Activated T-cell treated with anti-CD3 and anti-CD28 coated beads for 48 hours (primary cell): ENCODE data around the gene PYHIN1.
"Not testable (repeated sequence)": the region's sequence is repeated elsewhere in the genome, so short reads cannot be mapped to it uniquely, and the experiment has no call there.

ENCODE experiments used
- DNase-seq: peaks from one replicate; pipeline ENCODE4 v3.0.0-alpha.2; 2020; ENCODE audit warnings: low read depth

PYHIN1 gene

GRCh38 chr1:158979229-158979628 lies 47.9 kb downstream of the PYHIN1 start:
- DNase-seq = no peak

GRCh38 chr1:158983235-158983634 lies 51.9 kb downstream of the PYHIN1 start:
- DNase-seq = no peak

DNA sequence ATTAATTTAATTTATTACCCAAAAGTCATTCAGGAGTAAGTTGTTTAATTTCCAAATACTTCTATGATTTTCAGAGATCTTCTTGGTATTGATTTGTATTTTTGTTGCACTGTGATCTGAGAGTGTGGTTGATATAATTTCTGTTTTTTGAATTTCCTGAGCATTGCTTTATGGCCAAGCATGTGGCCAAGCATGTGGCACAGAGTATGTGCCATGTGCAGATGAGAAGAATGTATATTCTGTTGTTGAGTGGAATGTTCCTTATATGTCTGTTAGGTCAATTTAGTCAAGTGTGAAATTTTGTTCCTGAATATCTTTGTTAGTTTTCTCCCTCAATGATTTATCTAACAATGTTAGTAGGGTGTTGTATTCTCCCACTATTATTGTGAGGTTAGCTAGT lies 53.0 kb downstream of the PYHIN1 start:
- no peak for DNase-seq

- no peak for DNase-seq
These were observed 58.1 kb downstream of the PYHIN1 start for GRCh38 chr1:158989424-158989823.

DNA sequence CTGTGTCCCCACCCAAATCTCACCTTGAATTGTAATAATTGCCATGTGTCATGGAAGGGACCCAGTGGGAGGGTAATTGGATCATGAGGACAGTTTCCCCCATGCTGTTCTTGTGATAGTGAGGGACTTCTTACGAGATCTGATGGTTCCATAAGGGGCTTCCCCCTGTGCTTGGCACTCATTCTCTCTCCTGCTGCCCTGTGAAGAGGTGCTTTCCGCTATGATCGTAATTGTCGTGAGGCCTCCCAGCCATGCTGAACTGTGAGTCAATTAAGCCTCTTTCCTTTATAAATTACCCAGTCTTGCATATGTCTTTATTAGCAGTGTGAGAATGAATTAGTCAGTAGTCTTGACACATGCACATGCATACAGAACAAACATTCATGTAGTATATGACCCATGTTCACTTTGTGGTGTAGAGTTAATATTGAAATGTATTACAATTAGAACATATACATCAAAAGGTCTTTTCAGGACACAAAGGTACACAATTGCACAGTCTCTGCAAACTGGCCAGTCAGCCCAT lies 61.5 kb downstream of the PYHIN1 start:
- no peak for DNase-seq

DNA sequence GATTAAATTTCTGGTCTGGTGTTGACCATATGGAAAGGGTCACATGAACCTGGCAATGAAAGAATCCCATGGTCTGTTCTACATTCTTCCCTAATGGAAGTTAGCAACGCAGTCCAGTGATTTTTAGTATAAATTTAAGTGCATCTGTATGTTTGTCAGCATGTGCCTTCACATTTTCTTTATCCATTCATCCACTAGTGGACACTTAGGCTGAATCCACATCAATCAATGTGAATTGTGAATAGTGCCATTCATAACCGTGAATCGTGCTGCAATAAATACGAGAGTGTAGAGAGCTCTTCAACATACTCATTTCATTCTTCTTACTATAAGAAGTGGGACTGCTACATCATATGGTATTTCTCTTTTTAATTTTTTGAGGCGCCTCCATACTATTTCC lies 65.6 kb downstream of the PYHIN1 start:
- no peak for DNase-seq

DNA sequence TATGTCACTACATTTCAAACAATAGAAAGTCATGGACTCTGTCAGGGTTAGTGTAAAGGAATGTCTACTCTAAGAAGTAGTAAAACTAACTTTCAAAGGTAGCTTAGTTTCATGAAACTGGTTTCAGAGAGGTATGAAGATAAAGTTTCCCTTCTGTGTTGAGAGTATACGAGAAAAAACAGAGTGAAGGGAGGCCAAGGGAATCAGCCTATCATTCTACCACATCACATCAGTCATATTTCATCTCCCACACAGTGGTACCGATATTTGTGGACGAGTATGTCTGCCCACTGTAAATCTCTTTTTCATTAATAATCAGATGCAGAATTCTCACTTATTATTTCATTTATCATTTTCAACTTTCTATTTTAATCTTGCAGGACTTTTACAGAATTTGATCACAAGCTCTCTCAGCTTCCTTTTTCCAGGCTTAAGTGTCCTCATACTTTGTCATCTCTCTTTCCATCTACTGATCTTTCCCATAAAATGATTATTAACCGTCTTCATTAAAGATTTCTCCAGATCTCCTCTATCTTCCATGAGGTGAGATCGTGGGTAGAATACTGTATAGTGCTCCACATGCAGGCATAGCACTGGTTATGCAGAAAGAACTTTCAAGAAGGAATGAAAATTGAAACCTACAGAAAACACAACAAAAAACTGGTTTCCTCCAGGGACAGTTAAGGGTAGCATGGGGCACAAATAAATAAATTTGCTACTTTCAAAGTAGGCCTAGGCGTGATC lies 66.9 kb downstream of the PYHIN1 start:
- DNase-seq = no peak

- DNase-seq = no peak
These were observed 67.4 kb downstream of the PYHIN1 start for GRCh38 chr1:158998781-158999161.

- no peak for DNase-seq
These were observed 68.1 kb downstream of the PYHIN1 start for GRCh38 chr1:158999316-159000069.

GRCh38 chr1:159000070-159000409 lies 68.7 kb downstream of the PYHIN1 start:
- DNase-seq = no peak

DNA sequence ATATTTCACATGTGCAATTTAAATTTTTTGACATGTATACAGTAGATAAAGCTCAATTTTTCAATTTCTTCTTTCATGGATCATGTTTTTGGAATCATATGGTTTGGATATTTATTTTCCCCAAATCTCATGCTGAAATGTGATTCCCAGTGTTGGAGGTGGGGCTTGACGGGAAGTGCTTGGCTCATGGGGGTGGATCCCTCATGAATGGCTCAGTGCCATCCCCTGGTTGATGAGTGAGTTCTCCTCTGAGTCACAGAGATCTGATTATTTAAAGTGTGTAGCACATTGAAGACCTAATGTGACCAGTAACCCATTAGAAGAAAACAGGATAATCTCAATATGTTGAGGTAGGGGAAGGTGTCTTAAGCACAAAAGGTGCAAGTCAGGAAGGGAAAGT lies 69.3 kb downstream of the PYHIN1 start:
- no peak for DNase-seq

DNA sequence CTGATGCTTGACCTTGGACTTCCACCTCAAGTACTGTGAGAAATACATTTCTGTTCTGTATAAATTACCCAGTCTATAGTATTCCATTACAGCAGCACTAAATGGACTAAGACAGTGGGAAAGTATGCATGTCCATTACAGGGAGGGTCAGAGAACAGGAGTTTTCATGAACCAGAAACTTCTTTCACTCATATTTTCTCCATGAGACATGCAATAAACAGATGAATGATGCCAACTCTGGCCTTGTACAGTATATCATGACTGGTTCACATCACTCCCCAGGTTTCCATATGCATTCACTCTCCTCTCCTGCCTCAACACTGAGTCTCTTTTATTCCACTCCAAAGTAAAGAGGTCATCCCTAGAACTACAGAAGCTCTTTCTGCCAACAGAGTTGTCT lies 73.8 kb downstream of the PYHIN1 start:
- no peak for DNase-seq

DNA sequence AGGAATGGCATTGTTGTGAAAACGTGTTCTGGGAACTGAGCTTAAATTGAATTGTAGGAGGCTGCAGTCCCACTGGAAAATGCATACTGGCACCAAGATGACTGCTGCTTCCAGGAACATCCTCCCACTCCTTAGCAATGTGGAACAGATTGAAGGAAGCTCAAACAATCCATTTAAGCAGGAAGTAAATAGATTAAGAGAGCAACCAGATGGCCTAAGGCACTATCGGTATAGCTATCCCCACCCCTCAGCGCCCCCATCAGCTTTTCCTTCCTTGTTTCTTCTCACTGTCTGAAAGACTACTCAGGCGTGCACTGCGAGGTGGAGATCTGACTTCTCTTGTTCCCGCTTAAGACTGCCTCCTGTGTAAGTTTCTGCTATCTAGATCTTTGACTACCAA lies 74.3 kb downstream of the PYHIN1 start:
- DNase-seq = no peak

GRCh38 chr1:159006210-159006807 lies 75.0 kb downstream of the PYHIN1 start:
- DNase-seq = not testable (repeated sequence)

DNA sequence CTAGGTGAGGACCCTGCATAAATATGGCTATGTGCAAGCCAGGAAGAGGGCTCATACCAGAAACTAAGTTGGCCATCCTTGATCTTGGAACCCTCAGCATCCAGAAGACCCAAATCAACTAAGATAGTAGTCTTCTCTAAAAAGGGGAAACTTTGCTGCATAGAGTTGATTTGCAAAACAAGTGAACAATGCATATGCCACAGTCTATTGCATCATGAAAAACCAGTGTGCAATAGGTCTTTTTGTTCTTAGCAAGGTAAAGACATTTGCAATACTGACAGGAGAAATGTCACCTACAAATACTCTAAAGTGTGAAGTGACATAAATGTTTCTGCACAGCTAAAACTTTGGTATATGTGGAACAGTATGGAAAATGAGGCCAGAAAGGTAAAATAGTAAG lies 76.4 kb downstream of the PYHIN1 start:
- DNase-seq = no peak

GRCh38 chr1:159008744-159009188 lies 77.4 kb downstream of the PYHIN1 start:
- peak; percentile 34 for DNase-seq

DNA sequence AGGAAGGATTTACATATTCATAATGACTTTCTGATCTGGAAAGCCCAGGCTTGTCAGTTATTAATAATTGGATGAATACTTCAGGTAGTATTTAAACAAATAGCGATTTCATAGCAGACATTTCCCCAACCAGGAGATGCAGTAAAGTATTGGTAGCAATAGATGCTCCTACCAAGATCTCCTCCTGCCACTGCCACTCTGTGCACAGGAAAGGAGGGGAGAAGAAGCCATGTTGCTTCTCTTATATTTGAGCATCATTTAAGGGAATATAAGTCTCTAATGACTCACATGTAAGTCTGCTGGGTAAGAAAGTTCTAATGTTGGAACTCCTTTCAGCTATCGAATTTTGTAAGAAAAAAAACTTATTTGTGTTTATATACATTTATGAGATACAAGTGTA lies 77.9 kb downstream of the PYHIN1 start:
- no peak for DNase-seq

GRCh38 chr1:159009704-159010361 lies 78.5 kb downstream of the PYHIN1 start, which contains the start of gene IFI16:
Gene IFI16 (plus strand): TSS chr1:159009907. CDS start chr1:159014681, 4,774 bp downstream.
- no peak for DNase-seq

GRCh38 chr1:159010391-159010790 lies 79.0 kb downstream of the PYHIN1 start:
- DNase-seq = no peak

DNA sequence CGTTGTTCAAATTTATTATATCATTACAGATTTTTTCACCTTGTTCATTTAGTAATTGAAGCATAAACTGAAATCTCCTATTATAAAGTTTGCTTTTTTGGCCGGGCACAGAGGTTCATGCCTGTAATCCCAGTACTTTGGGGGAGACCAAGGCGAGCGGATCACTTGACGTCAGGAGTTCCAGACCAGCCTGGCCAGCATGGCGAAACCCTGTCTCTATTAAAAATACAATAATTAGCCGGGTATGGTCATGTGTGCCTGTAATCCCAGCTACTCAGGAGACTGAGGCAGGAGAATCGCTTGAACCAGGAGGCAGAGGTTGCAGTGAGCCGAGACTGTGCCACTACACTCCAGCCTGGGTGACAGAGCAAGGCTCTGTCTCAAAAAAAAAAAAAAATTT lies 79.6 kb downstream of the PYHIN1 start:
- not testable (repeated sequence) for DNase-seq

DNA sequence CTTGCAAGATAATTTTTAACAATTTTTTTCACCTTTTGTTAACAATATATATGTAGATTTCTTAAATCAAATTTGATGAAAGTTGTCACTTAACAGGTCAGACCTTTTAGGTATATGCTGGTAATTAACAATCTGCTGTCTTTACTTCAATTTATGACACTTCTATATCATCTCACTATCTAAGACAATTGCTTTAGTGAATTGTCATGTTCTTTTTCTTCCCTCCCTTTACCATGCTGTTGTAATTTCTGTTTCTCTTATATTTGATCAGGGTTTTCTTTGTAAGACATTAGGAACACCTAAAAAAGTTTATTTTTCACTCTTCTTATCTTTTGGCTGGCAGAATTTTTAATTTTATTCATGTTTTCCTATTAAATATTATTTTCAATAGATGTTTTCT lies 80.4 kb downstream of the PYHIN1 start:
- no peak for DNase-seq

- peak; percentile 55 for DNase-seq
These were observed 81.1 kb downstream of the PYHIN1 start for GRCh38 chr1:159012495-159012894.
